BE2C (cell line): ENCODE data around the gene SORL1.

Experiments
- DNase-seq: peaks from one replicate; pipeline ENCODE4 v3.0.0-alpha.2; 2020
- H3K27me3 ChIP-seq: fragments of 250-450 bp; sonication (Bioruptor Pico); 2 replicates; pipeline ENCODE4 v1.5.1; 2020; ENCODE audit warnings: mild to moderate bottlenecking
- H3K36me3 ChIP-seq: fragments of 250-450 bp; sonication (Bioruptor Pico); 2 replicates; pipeline ENCODE4 v1.5.1; 2020; ENCODE audit warnings: mild to moderate bottlenecking
- H3K4me1 ChIP-seq: fragments of 250-450 bp; sonication (Bioruptor Pico); 2 replicates; pipeline ENCODE4 v1.5.1; 2020
- H3K4me3 ChIP-seq: 2 replicates; pipeline ENCODE4 v1.5.1; 2011; ENCODE audit warnings: low read depth, low read length
- H3K9me3 ChIP-seq: fragments of 250-450 bp; sonication (Bioruptor Pico); 2 replicates; pipeline ENCODE4 v1.5.1; 2020
- TF ChIP-seq, protein P1 (sequence below): IDR thresholded peaks from 2 replicates; pipeline ENCODE4 v1.5.1; 2012; ENCODE audit warnings: mild to moderate bottlenecking, low read depth, low read length

The SORL1 gene

DNA sequence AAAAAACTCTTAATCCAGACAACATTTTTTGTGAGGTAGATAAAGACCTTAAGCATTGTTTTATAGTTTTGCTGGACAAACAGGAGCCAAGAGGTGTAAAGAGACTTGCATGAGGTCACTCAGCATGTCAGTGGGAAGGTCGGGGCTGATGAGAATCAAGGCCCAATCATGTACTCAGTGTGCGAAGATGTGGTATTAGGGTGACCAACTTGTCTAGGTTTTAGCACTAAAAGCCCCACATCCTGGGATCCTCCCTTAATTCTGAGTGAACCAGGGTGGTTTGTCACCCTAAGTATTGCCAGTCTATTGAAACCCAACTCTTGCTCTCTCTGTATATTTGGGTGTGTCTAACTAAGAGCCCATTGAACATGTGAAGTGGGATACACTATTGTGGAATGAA is 20.2 kb downstream of the SORL1 start:
- Histone ChIP-seq H3K4me3 (no peak overlapping the region), H3K27me3 (no peaks in the 10 kb centered on the region), H3K36me3 (no peaks in the 10 kb centered on the region; the same call in 1 of the 2 replicates), H3K4me1 (peaks cover 3% of the 10 kb centered on the region; the same call in 1 of the 2 replicates), H3K9me3 (no peaks in the 10 kb centered on the region)
- TF ChIP-seq, protein P1, sequence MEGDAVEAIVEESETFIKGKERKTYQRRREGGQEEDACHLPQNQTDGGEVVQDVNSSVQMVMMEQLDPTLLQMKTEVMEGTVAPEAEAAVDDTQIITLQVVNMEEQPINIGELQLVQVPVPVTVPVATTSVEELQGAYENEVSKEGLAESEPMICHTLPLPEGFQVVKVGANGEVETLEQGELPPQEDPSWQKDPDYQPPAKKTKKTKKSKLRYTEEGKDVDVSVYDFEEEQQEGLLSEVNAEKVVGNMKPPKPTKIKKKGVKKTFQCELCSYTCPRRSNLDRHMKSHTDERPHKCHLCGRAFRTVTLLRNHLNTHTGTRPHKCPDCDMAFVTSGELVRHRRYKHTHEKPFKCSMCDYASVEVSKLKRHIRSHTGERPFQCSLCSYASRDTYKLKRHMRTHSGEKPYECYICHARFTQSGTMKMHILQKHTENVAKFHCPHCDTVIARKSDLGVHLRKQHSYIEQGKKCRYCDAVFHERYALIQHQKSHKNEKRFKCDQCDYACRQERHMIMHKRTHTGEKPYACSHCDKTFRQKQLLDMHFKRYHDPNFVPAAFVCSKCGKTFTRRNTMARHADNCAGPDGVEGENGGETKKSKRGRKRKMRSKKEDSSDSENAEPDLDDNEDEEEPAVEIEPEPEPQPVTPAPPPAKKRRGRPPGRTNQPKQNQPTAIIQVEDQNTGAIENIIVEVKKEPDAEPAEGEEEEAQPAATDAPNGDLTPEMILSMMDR = no peak
- DNase-seq = no peak

DNA sequence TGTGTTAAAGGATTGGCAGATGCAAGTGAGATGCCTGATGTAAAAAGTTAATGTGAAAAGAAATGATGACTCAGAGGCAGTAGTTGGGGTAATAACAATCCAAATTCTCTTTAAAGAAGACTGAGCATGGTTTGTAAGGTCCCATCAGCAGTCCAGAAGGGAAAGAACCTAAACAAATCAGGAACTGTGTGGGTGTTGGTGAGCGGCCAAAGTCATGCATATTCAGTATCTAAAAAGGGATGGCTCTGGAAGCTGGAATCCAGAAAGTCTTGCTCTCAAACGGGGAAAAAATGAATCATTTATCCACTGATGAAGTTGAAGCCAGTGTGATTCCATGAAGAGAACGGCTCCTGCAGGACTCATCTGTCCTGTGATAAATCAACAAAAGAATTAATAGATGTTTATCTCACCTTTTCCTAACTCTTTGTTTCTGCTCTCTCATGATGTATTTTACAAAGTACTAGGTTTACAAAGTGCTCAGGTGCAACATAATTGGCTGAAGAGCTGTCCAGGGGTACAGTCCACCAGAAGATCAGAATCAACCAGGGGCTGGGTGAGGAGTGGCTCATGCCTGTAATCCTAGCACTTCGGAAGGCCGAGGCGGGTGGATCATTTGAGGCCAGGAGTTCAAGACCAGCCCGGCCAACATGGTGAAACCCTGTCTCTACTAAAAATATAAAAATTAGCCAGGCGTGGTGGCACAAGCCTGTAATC is 21.1 kb downstream of the SORL1 start:
- H3K4me3 ChIP-seq = no peak overlapping the region
- no peaks in the 10 kb centered on the region; the same call in 1 of the 2 replicates for H3K36me3 ChIP-seq
- no peak for DNase-seq
- H3K9me3 ChIP-seq = no peaks in the 10 kb centered on the region
- TF ChIP-seq, protein P1 = no peak
- H3K4me1 ChIP-seq = no peaks in the 10 kb centered on the region
- H3K27me3 ChIP-seq = no peaks in the 10 kb centered on the region

DNA sequence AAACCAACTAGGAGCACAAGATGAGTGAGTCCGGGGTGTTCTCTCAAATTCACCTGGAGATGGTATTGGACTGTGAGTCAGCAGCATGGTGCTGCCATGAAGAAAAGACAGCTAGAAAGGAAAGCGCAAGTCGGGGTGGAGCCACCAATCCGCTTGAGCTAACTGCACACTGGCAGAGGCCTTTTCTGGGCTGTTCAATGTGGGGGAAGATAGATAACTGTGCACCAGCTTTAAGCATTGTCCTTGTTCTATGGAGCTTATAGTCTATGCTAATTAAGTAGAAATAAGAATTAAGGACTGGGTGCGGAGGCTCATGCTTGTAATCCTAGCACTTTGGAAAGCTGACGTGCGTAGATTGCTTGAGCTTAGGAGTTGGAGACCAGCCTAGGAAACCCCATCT is 22.6 kb downstream of the SORL1 start:
- Histone ChIP-seq H3K4me1 (no peaks in the 10 kb centered on the region), H3K27me3 (no peaks in the 10 kb centered on the region), H3K9me3 (no peaks in the 10 kb centered on the region), H3K4me3 (no peak overlapping the region), H3K36me3 (no peaks in the 10 kb centered on the region; the same call in 1 of the 2 replicates)
- DNase-seq = no peak
- TF ChIP-seq, protein P1 = no peak

DNA sequence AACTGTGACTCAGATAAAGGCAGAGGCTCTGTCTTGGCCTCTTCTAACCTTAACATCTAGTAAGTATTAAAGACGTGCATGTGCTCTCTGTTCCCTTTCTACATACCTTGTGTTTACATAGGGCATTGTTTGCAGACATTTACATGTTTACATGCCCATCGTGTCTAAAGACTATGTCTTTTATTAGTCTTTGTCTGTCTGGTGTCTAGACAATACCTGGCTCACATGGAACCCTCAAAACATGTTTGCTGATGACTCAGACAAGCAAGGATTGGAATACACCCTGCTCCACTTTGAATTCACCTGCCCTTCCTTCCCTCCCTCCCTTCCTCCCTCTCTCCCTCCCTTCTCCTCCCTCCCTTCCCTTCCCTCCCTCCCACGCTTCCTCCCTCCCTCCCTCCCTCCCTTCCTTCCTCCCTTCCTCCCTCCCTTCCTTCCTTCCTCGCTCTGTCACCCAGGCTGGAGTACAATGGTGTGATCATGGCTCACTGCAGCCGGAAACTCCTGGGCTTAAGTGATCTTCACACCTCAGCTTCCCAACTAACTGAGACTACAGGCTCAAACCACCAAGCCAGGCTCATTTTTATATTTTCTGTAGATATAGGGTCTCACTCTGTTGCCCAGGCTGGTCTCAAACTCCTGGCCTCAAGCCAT is 24.4 kb downstream of the SORL1 start:
- Histone ChIP-seq H3K9me3 (no peaks in the 10 kb centered on the region), H3K4me3 (no peak overlapping the region), H3K36me3 (no peaks in the 10 kb centered on the region), H3K4me1 (no peaks in the 10 kb centered on the region), H3K27me3 (no peaks in the 10 kb centered on the region)
- TF ChIP-seq, protein P1 = no peak
- DNase-seq = no peak

DNA sequence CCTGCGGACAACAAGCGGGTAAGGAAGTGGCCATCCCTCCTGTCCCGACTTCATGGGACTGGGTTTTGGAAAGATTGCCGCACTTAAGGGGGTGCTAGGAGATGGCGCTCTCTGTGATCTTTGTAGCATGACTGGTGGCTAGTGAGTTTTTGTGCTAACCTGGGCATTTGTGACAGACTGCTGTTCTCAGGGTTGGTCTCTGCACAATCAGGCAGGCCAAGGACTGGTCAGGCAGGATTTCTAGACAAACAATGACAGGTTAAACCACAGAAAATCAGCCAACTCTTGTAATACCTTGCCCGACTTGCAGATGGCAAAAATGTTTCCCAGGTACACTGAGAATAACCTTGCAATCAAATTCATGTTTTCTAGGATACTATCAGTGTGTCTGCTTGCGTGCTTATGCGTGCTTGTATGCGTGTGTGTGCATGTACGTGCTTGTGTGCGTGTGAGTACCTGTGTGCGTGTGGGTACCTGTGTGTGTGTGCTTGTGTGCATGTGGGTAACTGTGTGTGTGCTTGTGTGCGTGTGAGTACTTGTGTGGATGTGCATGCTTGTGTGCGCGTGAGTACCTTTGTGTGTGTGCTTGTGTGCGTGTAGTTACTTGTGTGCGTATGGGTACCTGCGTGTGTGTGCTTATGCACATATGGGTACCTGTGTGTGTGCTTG is 26.2 kb downstream of the SORL1 start:
- no peak overlapping the region for H3K4me3 ChIP-seq
- no peaks in the 10 kb centered on the region for H3K9me3 ChIP-seq
- no peaks in the 10 kb centered on the region for H3K27me3 ChIP-seq
- H3K4me1 ChIP-seq = no peaks in the 10 kb centered on the region
- H3K36me3 ChIP-seq = no peaks in the 10 kb centered on the region
- DNase-seq = no peak
- TF ChIP-seq, protein P1 = no peak
